ENCODE results near the gene AKNA. TPM values are rescaled to one million over a fixed set of nuclear protein-coding genes. Genes with fewer than 3 reads are reported as not detected.
"Not testable (repeated sequence)": the region's sequence is repeated elsewhere in the genome, so short reads cannot be mapped to it uniquely, and the experiment has no call there.

AKNA gene
- polyA plus RNA-seq, 1 experiment = 7.0 TPM

- H3K4me3 ChIP-seq (ENCODE audit: low read depth, low read length) = no peak overlapping the region
- no peak overlapping the region for H3K27ac ChIP-seq (ENCODE audit: low read depth, low read length)
- no peaks in the 10 kb centered on the region for H3K9me3 ChIP-seq (ENCODE audit: control insufficient read depth, insufficient read depth, low read length)
- DNase-seq (ENCODE audit: low read depth, low spot score) = no peak
- CTCF ChIA-PET = no interaction called here
- POLR2A ChIA-PET = no interaction called here
- no peaks in the 10 kb centered on the region for H3K27me3 ChIP-seq (ENCODE audit: control insufficient read depth, insufficient read depth, low read length)
- no peak for TF ChIP-seq CTCF (IDR thresholded peaks at IDR 0.05; ENCODE audit: low read depth, low read length)
Measured at GRCh38 chr9:114330636-114331035, 57.1 kb downstream of the AKNA start.

DNA sequence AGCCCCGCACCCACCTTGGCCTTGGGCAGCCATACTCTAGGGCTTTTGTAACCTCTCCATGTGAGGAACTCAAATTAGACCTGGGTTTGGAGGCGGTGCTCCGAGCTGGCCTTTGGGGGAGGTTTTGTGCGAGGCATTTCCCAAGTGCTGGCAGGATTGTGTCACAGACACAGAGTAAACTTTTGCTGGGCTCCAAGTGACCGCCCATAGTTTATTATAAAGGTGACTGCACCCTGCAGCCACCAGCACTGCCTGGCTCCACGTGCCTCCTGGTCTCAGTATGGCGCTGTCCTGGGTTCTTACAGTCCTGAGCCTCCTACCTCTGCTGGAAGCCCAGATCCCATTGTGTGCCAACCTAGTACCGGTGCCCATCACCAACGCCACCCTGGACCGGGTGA lies 58.2 kb downstream of the AKNA start, which contains the start of gene ORM2:
Gene ORM2 (plus strand): TSS at position 245 of the 398 bp plus-strand sequence. CDS start 36 bp downstream, at position 281.
- H3K27me3 ChIP-seq (ENCODE audit: control insufficient read depth, insufficient read depth, low read length); H3K9me3 ChIP-seq (ENCODE audit: control insufficient read depth, insufficient read depth, low read length); CTCF ChIA-PET; POLR2A ChIA-PET; DNase-seq (ENCODE audit: low read depth, low spot score); H3K4me3 ChIP-seq (ENCODE audit: low read depth, low read length); H3K27ac ChIP-seq (ENCODE audit: low read depth, low read length): not testable (repeated sequence)

GRCh38 chr9:114328937-114329624 lies 58.7 kb downstream of the AKNA start:
- DNase-seq (ENCODE audit: low read depth, low spot score); H3K27me3 ChIP-seq (ENCODE audit: control insufficient read depth, insufficient read depth, low read length); H3K4me3 ChIP-seq (ENCODE audit: low read depth, low read length); CTCF ChIA-PET; POLR2A ChIA-PET; H3K9me3 ChIP-seq (ENCODE audit: control insufficient read depth, insufficient read depth, low read length); H3K27ac ChIP-seq (ENCODE audit: low read depth, low read length): not testable (repeated sequence)

GRCh38 chr9:114328357-114328820 lies 59.4 kb downstream of the AKNA start:
- H3K4me3 ChIP-seq (ENCODE audit: low read depth, low read length); DNase-seq (ENCODE audit: low read depth, low spot score); POLR2A ChIA-PET; CTCF ChIA-PET; H3K27ac ChIP-seq (ENCODE audit: low read depth, low read length); H3K27me3 ChIP-seq (ENCODE audit: control insufficient read depth, insufficient read depth, low read length); H3K9me3 ChIP-seq (ENCODE audit: control insufficient read depth, insufficient read depth, low read length): not testable (repeated sequence)

DNA sequence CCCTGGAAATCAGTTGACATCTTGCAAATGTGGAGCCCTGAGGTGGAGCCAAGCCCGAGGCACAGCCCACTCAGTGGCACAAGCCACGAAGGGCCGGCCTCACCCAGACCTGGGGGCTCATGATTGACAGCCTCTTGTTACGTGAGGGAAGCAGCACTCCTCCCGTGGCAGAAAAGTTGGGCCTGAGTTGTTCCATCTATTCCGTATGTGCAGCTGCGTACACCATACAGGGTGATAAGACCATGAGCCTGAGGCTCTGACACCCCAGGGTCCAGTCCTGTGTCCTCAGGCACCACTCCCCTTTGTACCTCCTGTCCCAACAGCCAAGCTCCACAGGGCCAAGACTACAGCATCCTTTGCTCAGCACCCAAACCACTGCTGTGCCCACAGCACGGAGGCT lies 60.0 kb downstream of the AKNA start:
- H3K4me3 ChIP-seq (ENCODE audit: low read depth, low read length) = no peak overlapping the region
- no peak overlapping the region for H3K27ac ChIP-seq (ENCODE audit: low read depth, low read length)
- no peak for DNase-seq (ENCODE audit: low read depth, low spot score)
- ChIA-PET POLR2A (no interaction called here), CTCF (no interaction called here)
- no peaks in the 10 kb centered on the region for H3K27me3 ChIP-seq (ENCODE audit: control insufficient read depth, insufficient read depth, low read length)
- TF ChIP-seq CTCF (IDR thresholded peaks at IDR 0.05; ENCODE audit: low read depth, low read length) = no peak
- H3K9me3 ChIP-seq (ENCODE audit: control insufficient read depth, insufficient read depth, low read length) = no peaks in the 10 kb centered on the region

GRCh38 chr9:114325684-114326254 lies 62.0 kb downstream of the AKNA start:
- H3K27me3 ChIP-seq (ENCODE audit: control insufficient read depth, insufficient read depth, low read length); DNase-seq (ENCODE audit: low read depth, low spot score); H3K9me3 ChIP-seq (ENCODE audit: control insufficient read depth, insufficient read depth, low read length); H3K4me3 ChIP-seq (ENCODE audit: low read depth, low read length); H3K27ac ChIP-seq (ENCODE audit: low read depth, low read length); CTCF ChIA-PET: not testable (repeated sequence)
- POLR2A ChIA-PET = interaction anchor here (0.7 kb wide), 1 partner anchor 916 kb away, joined by 5 read pairs; the partner anchor contains the start of genes C9orf43 and POLE3

GRCh38 chr9:114324965-114325364 lies 62.8 kb downstream of the AKNA start:
- H3K4me3 ChIP-seq (ENCODE audit: low read depth, low read length); POLR2A ChIA-PET; DNase-seq (ENCODE audit: low read depth, low spot score); H3K27ac ChIP-seq (ENCODE audit: low read depth, low read length); H3K27me3 ChIP-seq (ENCODE audit: control insufficient read depth, insufficient read depth, low read length); H3K9me3 ChIP-seq (ENCODE audit: control insufficient read depth, insufficient read depth, low read length); CTCF ChIA-PET: not testable (repeated sequence)

Measured in AG04450 (cell line).